Measurements from ENCODE around the gene CASQ2. TPM values are rescaled to one million over a fixed set of nuclear protein-coding genes. Genes with fewer than 3 reads are reported as not detected.
A peak's percentile ranks its signal among the peaks of the same experiment; 100 is the strongest.

CASQ2 gene
- total and polyA plus RNA-seq, 10 of the 15 experiments (the other 5 are each of a cell fraction or from before 2014, with no cell fraction given): not detected

- DNase-seq (ENCODE audit: low read depth, low spot score) (no peak), FAIRE-seq (no peak), ATAC-seq (no peak)
- no peak overlapping the region for H3K9ac ChIP-seq (ENCODE audit: control insufficient read depth, insufficient read depth, low read length)
- RAD21 ChIA-PET (ENCODE audit: unreplicated experiment): no interaction called here
- 91% methylated on average over 5 of the region's 5 CpGs for WGBS (ENCODE audit: insufficient coverage, insufficient replicate concordance, low lambda C conversion rate, missing lambda C conversion rate)
- H3K4me2 ChIP-seq (ENCODE audit: control insufficient read depth, insufficient read depth): no peak overlapping the region
- H3K4me3 ChIP-seq: no peak overlapping the region
- H3K79me2 ChIP-seq (ENCODE audit: control insufficient read depth, insufficient read depth, low read length): no peaks in the 10 kb centered on the region
- H3K9me3 ChIP-seq (replicated peaks; ENCODE audit: control insufficient read depth, insufficient read depth, low read length): peaks cover 1% of the 10 kb centered on the region; the same call in 2 of the 3 replicates
- peaks cover 5 to 10% of the 10 kb centered on the region in 2 experiments for H3K36me3 ChIP-seq (ENCODE audit: control insufficient read depth in 2 of 2, insufficient read depth in 2 of 2, low read length in 1 of 2)
- POLR2A ChIA-PET: no interaction called here
- SMC1A ChIA-PET (ENCODE audit: uncharacterized antibody, unreplicated experiment): interaction anchor here (0.8 kb wide), 1 partner anchor 37 kb away, joined by 4 read pairs; no protein-coding TSS in a partner anchor
- in situ Hi-C loops (cut with MboI): no loop called here
- intact Hi-C loops (cut with micrococcal nuclease; ENCODE audit: unreplicated experiment): no loop called here
- BruUV-seq (replicated peaks): no TSS peak
- H2AFZ ChIP-seq (ENCODE audit: control insufficient read depth, low read depth, low read length): no peak overlapping the region
- CTCF ChIA-PET: interaction anchor here (0.5 to 1.4 kb wide), 3 partner anchors 19 to 61 kb away, joined by 3 to 7 read pairs (median 3); no protein-coding TSS in a partner anchor
- H3K4me1 ChIP-seq (ENCODE audit: control insufficient read depth, insufficient read depth, low read length): peaks cover 13% of the 10 kb centered on the region
- H3K27me3 ChIP-seq (replicated peaks in 1 of 2; ENCODE audit: control insufficient read depth in 2 of 2, insufficient read depth in 2 of 2, low read length in 1 of 2): no peaks in the 10 kb centered on the region
- no peak for TF ChIP-seq SREBF1 (IDR thresholded peaks at IDR 0.05; ENCODE audit: low read length)
- no peak for TF ChIP-seq TCF12 (IDR thresholded peaks at IDR 0.05; ENCODE audit: low read depth, low read length)
- 0 out of 2 replicates have a peak, but pooled peaks have one; percentile 12 for TF ChIP-seq JUNB (IDR thresholded peaks at IDR 0.05)
- peak; percentile 41 for TF ChIP-seq RUNX3 (IDR thresholded peaks at IDR 0.05; ENCODE audit: low read length)
- TF ChIP-seq REST (IDR thresholded peaks at IDR 0.05; ENCODE audit: low read depth, low read length): no peak
- H4K20me1 ChIP-seq (ENCODE audit: control insufficient read depth, insufficient read depth): no peaks in the 10 kb centered on the region
- no peak overlapping the region for H3K27ac ChIP-seq (ENCODE audit: control insufficient read depth, insufficient read depth)
Measured at GRCh38 chr1:115669002-115669673, 99.4 kb downstream of the CASQ2 start.
